Head of caudate nucleus (tissue), 42 donors: ENCODE measurements around the gene TANGO2.
"Not testable (repeated sequence)": the region's sequence is repeated elsewhere in the genome, so short reads cannot be mapped to it uniquely, and the experiment has no call there.

Experiments
- DNase-seq, 42 donors: peaks; one replicate each; pipeline versions ENCODE4 v3.0.0 to v3.0.0-alpha.2; 2020 to 2021; ENCODE audit warnings: mixed read lengths in 7 of 42
- intact Hi-C: fragments of 100-400 bp; cut with DNase I; formaldehyde crosslinking; loops from one replicate; pipeline ENCODE4 v1.15.0; 2022

Gene TANGO2

GRCh38 chr22:20065896-20066616 lies 45.1 kb downstream of the TANGO2 start:
- intact Hi-C loops: no loop called here

GRCh38 chr22:20066617-20067383 lies 45.9 kb downstream of the TANGO2 start:
- DNase-seq: no peak
- intact Hi-C loops: no loop called here

More at GRCh38 chr22:20065896-20066616, 45.1 kb downstream of the TANGO2 start:
- DNase-seq: no peak

GRCh38 chr22:20067384-20067682 lies 46.4 kb downstream of the TANGO2 start:
- intact Hi-C loops, DNase-seq: not testable (repeated sequence)

- intact Hi-C loops: no loop called here
- no peak for DNase-seq
These were observed 47.7 kb downstream of the TANGO2 start for GRCh38 chr22:20068640-20069039.

- intact Hi-C loops: no loop called here
- DNase-seq: no peak
These were observed 48.6 kb downstream of the TANGO2 start for GRCh38 chr22:20069331-20070042.

- intact Hi-C loops: no loop called here
These were observed 50.6 kb downstream of the TANGO2 start for GRCh38 chr22:20071524-20071972.

GRCh38 chr22:20076627-20077172 lies 55.8 kb downstream of the TANGO2 start:
- intact Hi-C loops: no loop called here
- no peak for DNase-seq

More at GRCh38 chr22:20071524-20071972, 50.6 kb downstream of the TANGO2 start:
- DNase-seq: no peak

- intact Hi-C loops: loop anchor here (2.0 to 10.0 kb wide), 2 partner anchors 37 to 55 kb away; partner anchors contain the start of genes RANBP1, TANGO2 and TRMT2A
- peak; percentile 85 to 98 (median 96) for DNase-seq
These were observed 59.0 kb downstream of the TANGO2 start, which contains the start of gene DGCR8 for GRCh38 chr22:20079745-20080444. DGCR8 (plus strand) TSS chr22:20080241; CDS start chr22:20085964, 5,723 bp downstream.

- intact Hi-C loops: loop anchor here (10.0 kb wide), 1 partner anchor 56 kb away; the partner anchor contains the start of gene TANGO2
- DNase-seq: peak in 39 of 42 donors; percentile 24 to 82 (median 54)
These were observed 59.5 kb downstream of the TANGO2 start for GRCh38 chr22:20080445-20080775.

GRCh38 chr22:20080776-20081654 lies 60.1 kb downstream of the TANGO2 start:
- intact Hi-C loops: loop anchor here (10.0 kb wide), 1 partner anchor 56 kb away; the partner anchor contains the start of gene TANGO2
- peak in 5 of 42 donors; percentile 6 to 47 (median 18) for DNase-seq

- no peak for DNase-seq
- intact Hi-C loops: loop anchor here (10.0 kb wide), 1 partner anchor 59 kb away; the partner anchor contains the start of gene TANGO2
These were observed 62.4 kb downstream of the TANGO2 start for GRCh38 chr22:20083157-20083890.

- no peak for DNase-seq
- intact Hi-C loops: loop anchor here (10.0 kb wide), 1 partner anchor 59 kb away; the partner anchor contains the start of gene TANGO2
These were observed 63.1 kb downstream of the TANGO2 start for GRCh38 chr22:20083891-20084546.

- DNase-seq: no peak
- intact Hi-C loops: loop anchor here (10.0 kb wide), 1 partner anchor 60 kb away; the partner anchor contains the start of gene TANGO2
These were observed 63.9 kb downstream of the TANGO2 start for GRCh38 chr22:20084547-20085413.

- DNase-seq: no peak
These were observed 64.7 kb downstream of the TANGO2 start for GRCh38 chr22:20085651-20086050.

GRCh38 chr22:20086101-20086599 lies 65.2 kb downstream of the TANGO2 start:
- DNase-seq: no peak

More at GRCh38 chr22:20085651-20086050, 64.7 kb downstream of the TANGO2 start:
- intact Hi-C loops: loop anchor here (10.0 kb wide), 1 partner anchor 61 kb away; the partner anchor contains the start of gene TANGO2

More at GRCh38 chr22:20086101-20086599, 65.2 kb downstream of the TANGO2 start:
- intact Hi-C loops: loop anchor here (10.0 kb wide), 1 partner anchor 61 kb away; the partner anchor contains the start of gene TANGO2
